GM21360 (cell line): Measurements from ENCODE around the gene RUFY4.
"Not testable (repeated sequence)": the region's sequence is repeated elsewhere in the genome, so short reads cannot be mapped to it uniquely, and the experiment has no call there.

Experiments used
- ATAC-seq: cut with Tn5 transposase; IDR thresholded peaks from one replicate; pipeline ENCODE4 v1.9.1; 2021; ENCODE audit warnings: mild to moderate bottlenecking, moderate library complexity; ENCODE audit not compliant: unreplicated experiment

The RUFY4 gene

DNA sequence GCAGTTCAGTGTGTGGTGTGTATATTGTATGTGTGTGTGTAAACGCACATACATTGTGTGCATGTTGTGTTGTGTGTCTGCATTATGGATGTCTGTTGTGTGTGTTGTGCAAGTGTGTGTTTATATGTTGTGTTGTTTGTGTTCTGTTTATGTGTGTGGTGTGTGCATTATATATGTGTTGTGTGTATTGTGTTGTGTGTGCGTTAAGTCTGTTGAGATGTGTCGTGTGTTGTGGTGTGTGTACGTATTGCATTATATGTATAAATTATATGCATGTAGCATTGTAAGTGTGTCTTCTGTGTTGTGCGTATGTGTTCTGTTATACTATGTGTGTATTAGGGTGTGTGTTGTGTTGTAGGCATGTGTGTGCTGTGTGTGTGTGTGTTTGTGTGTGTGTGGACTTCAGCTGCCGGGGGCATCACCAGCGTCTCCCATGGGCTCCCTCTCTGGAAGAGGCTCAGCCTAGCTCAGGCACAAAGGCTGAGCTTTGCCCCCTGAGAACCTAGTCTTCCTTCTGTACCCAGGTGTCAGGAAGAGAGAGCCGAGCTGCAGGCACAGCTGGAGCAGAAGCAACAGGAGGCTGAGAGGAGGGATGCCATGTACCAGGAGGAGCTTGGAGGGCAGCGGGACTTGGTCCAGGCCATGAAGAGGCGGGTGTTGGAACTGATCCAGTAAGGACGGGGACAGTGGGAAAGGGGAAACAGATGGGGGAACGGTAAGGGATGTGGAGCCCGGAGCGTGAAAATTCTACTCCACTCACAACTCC is 13.7 kb downstream of the RUFY4 start:
- ATAC-seq, result no peak

DNA sequence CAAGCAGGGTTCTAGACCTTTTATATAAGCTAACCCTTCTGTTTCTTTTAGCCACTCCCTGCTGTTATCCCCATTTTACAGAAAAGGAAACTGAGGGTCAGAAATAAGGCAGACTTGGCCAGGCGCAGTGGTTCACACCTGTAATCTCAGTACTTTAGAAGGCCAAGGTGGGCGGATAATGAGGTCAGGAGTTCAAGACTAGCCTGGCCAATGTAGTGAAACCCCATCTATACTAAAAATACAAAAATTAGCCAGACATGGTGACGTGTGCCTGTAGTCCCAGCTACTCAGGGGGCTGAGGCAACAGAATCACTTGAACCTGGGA is 14.3 kb downstream of the RUFY4 start:
- no peak for ATAC-seq

DNA sequence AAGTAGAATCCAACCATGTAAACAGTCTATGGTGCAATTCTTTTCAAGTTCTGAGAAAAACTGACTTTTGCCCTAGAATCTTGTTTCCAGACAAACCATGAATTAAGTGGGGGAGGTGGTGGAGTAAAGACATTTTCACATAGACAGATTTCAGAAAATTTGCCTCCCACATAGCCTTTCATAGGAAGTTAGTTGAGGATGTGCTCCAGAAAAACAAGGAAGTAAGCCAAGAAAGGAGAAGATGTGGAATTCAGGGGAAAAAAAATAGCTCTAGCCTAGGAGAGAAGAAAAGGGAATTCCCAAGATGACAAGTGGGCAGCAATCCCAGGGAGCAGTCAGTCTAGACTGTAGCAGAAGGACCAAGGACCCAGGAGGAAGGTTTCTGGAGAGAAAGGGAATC is 17.4 kb downstream of the RUFY4 start:
- ATAC-seq, result no peak

DNA sequence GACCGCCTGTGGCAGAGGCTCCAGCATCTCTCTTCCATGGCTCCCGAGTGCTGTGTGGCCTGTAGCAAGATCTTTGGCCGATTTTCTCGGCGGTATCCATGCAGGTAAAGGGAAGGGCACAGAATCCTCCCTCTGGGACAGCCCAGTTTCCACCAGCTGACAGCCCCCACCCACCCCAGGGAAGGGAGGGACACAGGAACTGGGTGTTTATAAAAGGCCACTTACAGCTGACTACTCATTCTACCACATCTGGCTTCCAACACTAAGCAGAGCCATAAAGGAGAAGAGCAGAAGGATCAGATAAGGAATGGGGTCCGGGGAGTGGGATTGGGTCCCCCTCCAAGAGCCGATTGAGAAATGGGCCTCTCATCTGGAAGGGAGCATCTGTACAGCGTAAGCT is 20.2 kb downstream of the RUFY4 start:
- no peak for ATAC-seq

DNA sequence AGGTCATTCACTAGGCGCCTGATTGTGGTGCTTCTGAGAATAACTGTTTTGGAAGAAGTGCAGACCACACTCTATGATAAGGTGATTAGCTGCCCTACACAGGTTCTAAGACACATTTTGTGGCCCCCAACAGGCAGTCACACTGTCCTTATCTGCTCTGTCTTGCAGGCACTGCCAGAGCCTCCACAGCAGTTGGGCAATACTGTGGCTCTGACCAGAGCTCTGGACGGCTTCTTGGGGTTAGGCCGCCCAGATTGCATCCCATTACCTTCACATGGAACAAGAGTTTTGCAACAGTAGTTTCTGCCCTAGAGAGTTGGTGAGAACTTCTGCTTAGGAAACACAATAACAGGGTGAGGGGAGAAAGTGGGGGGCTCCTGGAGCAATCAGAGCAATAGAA is 22.7 kb downstream of the RUFY4 start:
- no peak for ATAC-seq

DNA sequence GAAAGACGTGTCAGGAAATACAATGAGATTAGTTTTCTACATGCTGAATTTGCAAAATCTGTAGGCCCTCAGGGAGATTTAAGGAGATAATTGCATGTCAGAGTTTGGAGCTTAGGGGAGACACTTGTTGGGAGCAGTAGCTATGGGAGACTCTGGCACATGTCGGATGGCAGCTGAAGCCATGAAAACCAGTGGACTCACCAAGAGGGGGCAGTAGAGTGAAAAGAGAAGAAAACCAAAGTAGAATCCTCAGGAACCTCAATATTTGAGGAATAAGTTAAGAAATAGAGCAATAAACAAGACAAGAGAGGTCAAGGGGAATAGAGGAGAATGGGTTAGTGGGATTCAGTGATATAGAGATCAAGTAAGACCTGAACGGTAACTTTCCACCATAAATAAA is 24.8 kb downstream of the RUFY4 start:
- no peak for ATAC-seq

DNA sequence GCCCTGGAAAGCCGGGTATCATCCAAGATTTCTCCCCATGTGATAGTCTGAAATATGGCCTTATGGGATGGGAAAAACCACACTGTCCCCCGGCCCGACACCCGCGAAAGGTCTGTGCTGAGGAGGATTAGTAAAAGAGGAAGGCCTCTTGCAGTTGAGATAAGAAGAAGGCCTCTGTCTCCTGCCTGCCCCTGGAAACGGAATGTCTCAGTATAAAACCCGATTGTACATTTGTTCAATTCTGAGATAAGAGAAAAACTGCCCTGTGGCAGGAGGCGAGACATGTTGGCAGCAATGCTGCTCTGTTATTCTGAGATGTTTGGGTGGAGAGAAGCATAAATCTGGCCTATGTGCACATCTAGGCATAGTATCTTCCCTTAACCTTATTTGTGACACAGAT is 26.8 kb downstream of the RUFY4 start:
- ATAC-seq, result no peak

DNA sequence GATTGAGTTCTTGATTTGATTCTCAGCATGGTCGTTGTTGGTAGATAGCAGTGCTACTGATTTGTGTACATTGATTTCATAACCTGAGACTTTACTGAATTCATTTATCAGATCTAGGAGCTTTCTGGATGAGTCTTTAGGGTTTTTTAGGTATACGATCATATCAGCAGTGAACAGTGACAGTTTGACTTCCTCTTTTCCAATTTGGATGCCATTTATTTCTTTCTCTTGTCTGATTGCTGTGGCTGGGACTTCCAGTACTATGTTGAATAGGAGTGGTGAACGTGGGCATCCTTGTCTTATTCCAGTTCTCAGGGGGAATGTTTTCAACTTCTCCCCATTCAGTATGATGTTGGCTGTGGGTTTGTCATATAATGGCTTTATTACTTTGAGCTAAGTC is 28.9 kb downstream of the RUFY4 start:
- no peak for ATAC-seq

DNA sequence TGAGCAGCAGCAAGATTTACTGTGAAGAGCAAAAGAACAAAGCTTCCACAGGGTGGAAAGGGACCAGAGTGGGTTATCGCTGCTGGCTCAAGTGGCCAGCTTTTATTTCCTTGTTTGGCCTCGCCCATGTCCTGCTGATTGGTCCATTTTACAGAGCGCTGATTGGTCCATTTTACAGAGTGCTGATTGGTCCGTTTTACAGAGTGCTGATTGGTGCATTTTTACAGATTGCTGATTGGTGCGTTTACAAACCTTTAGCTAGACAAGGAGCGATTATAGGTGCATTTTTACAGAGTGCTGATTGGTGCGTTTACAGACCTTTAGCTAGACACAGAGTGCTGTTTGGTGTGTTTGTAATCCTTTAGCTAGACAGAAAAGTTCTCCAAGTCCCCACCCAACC is 39.8 kb downstream of the RUFY4 start:
- not testable (repeated sequence) for ATAC-seq

DNA sequence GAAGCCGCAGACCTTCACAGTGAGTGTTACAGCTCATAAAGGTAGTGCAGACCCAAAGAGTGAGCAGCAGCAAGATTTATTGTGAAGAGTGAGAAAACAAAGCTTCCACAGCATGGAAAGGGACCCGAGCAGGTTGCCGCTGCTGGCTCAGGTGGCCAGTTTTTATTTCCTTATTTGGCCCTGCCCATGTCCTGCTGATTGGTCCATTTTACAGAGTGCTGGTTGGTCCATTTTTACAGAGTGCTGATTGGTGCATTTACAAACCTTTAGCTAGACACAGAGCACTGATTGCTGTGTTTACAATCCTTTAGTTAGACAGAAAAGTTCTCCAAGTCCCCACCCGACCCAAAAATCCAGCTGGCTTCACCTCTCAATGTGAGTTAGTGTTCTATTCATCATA is 52.7 kb downstream of the RUFY4 start:
- ATAC-seq, result not testable (repeated sequence)

DNA sequence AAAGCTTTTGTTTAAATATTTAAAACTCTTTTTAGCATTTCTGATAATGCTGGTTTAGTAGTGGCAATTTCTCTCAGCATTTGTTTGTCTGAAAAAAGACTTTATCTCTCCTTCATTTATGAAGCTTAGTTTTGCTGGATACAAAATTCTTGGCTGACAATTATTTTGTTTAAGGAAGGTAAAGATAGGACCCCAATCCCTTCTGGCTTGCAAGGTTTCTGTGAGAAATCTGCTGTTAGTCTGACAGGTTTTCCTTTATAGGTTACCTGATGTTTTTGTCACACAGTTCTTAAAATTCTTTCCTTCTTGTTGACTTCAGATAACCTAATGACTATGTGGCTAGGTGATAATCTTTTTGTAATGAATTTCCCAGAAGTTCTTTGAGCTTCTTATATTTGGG is 53.2 kb downstream of the RUFY4 start:
- not testable (repeated sequence) for ATAC-seq

DNA sequence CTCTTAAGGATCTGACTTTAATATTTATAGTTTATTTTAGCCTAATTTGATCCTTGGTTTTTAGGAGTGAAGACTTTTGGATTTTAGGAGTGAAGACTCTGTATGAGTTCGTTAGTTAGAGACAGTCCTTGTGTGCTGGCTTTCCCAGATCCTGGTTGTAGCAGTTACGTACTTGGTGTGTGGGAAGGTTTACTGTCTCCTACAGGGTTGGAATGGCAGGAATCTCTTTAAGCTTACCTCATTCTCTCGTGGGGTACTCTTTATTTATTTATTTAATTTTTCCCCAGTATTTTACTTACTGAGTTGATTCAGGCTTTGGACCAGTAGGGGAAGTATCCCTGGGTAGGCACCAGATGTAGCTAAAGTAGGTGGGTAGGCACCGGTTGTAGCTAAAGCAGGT is 54.9 kb downstream of the RUFY4 start:
- ATAC-seq, result no peak

DNA sequence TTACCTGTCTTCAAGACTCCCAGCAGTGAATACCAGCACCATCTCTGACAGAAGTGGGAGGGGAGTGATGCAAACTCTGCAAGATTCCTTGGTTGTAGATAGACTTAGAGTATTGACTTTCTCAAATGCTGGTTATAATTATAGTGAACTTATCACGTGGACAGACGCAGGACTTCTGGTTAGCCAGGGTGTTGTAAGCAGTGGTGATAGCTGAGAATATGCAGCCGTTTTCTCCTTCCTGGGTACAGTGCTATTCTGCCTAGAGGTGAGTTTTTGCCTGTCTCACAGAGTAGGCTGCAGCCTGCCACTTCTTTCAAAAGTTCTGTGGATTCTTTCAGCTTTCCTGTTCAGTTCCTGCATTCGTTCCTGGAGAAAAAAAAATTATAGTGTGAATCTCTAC is 56.0 kb downstream of the RUFY4 start:
- ATAC-seq, result no peak

DNA sequence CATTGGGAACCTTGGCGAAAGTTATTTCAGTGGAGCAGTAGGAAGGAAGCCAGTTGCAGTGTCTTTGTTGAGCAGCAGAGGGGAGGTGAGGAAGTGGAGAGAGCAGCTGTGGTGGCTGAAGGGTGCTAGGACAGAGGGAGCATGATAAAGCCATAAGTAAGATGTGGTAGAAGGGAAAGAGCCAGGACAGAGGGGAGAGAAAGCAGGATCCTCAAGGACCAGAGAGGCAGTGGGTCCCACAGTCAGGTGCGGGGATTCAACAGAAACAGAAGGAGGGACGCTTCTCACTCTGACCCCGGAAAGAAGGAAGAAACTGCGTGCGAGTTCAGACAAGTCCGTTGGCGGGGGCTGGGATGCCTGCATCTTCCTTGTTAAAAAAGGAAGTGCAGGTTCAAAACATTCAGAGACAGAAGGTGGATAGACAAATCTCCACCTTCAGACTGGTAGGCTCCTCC is 56.6 kb downstream of the RUFY4 start, which contains the start of gene CXCR2:
Gene CXCR2 (plus strand): TSS at position 403 of the 455 bp plus-strand sequence. CDS start 8,774 bp downstream, outside the sequence.
- ATAC-seq, result no peak

DNA sequence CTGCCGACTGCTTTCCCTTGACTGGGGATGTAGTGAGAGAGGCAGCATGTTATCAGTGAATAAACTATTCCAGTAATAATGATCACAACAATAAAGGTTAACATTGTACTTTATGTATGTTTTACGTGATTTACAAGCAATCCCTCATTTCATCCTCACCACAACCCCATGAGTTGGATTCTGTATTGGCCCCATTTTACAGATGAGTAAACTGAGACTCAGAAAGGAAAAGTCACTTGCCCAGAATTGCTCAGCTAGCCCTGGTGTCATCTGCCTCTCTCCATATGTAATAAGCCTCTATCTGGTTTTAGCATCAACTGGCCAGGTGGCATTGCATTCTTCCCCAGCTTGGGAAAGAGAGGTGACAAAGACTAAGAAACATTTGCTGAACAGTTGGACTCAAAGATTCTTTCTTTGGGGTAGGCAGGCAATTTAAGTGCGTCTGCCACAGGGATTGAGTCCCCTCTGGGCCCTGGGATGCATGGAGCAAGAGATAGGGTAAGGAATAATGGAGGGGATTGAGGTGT is 58.9 kb downstream of the RUFY4 start:
- ATAC-seq, result no peak

DNA sequence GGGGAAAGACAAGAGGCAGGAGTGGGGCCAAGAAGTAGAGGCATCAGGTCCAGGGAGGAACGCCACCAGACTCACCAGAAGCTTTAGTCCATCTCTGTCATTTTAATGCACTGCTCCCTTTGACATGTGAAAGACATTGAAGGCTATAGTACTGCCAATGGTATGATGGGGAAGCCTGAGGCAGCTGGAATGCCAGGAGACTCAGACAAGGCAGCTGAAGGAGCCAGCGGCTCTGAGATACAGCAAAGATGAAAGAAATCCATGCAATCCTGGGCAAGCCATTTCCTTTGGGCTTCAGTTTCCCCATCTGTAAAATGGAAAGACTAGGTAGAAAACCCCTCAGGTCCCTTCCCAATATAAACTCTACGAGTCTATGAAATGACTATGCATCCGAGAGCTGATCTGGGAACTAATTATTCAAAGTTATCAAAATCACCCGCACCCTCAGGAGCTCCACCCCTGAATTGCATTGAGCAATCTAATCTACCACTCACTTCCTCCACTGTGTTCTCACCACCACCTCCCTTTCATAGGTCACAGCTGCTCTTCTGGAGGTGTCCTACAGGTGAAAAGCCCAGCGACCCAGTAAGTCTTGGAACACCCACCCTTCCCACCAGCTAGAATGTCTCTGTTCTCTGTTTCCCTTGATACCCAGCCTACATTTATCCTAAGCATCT is 59.9 kb downstream of the RUFY4 start:
- no peak for ATAC-seq

DNA sequence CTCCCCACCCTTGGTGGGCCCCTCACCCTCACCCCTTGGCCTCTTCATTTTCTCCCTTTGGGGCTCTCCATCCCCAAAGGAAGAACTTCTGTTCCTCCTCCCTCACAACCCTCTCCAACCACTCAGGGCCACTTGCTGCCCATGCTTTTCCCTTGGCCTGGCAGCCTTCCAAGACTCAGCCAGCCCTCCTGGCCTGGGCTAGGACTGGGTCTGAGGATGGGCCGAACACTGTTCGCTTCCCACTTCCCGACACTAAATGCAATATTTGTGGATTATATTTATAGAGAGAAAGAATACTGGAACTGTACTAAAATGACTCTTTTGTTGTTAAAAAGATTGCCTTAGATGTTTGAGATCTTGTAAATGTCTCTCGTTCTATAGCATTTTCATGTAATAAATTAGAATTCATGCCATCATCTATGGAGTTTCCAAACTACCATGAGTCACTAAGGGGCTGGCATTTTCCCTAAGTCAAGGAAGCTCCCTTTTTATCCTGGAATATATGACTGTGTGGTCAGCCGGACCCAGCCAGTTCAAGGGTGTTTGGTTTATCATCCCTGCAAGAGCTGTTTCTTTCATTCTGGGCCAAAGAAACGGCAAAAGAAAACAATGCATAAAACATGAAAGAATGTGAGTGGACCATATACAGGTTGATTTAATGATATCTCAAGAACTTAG is 60.5 kb downstream of the RUFY4 start:
- ATAC-seq, result no peak

DNA sequence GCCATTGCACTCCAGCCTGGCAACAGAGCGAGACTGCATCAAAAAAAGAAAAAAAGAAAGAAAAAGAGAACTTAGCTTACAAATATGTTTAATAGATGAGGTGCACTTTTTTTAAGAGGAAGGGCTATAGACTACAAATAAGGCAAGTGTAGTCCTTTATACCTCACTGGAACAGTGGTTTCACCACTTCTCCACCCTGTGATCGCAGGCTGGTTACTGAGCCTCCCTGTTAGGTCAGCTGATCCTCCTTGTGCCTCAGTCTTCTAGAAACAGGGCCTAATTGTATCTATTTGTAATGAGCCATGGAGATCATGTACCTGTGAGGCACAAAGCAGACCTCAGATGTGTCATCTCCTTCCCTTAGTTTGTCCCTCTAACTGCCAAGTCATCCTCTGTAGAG is 61.3 kb downstream of the RUFY4 start:
- no peak for ATAC-seq

DNA sequence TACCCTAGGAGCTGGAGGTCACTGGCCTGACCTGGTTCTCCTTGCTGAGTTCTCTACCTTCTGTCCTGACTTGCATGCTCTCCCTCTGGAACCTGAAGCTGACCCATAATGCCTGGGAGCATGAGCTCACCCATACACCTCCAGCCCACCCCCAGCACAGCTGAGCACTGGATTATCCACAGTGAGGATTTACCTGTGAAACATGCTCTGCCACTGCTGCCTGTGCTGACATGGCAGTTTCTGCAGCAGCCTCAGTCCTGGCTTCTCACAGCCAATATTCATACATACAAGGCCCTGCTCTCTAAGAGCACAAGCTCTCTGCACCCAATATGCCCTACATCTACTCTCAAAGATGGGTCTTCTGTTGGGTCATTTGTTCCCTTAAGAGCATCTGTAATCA is 61.8 kb downstream of the RUFY4 start:
- no peak for ATAC-seq

DNA sequence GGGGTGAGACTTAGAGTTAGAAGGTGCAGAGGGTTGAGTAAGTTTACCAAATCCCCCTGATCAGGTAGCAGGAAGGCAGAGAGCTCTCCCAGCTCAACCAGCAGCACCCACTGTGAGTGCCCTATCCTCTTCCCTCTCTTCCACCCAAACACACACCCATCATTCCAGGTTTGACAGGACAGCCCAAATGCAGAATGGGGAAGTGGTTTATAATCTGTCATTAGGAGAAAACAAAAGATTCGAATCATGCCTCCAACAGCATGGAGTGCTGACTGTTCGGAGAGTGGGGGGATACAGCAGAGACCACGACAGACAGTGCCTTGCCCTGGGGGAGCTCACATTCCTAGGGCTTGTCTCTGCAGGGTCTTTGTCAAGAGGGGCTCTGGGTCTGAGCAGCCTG is 68.5 kb downstream of the RUFY4 start:
- ATAC-seq, result no peak

DNA sequence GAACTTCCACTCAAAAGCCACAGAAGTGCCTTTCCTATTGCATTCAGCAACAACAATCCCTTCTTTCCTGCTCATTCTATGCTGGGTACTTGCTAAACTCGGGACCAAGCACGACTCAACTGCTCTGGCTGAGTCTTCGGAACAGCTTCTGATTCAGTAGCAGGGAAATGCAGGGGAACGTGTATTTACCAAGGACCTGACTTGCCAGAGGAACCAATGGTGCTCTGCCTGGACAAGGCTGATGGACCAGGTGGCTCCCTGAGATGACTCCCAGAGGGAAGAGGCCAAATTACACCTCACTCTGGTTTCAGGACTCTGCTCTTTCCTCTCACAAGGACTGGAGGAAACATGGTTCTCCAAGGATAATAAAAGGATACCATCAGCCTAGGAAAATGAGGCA is 69.0 kb downstream of the RUFY4 start:
- no peak for ATAC-seq
